A549 (cell line): ENCODE data around the gene RALGPS2. TPM values are rescaled to one million over a fixed set of nuclear protein-coding genes. Genes with fewer than 3 reads are reported as not detected.

Experiments used
- ATAC-seq, 2 experiments: fragments of 200-7000 bp in 1 of 2; fragments of >200 bp in 1 of 2; cut with Nextera tagmentation in 1 of 2; cut with Tn5 transposase in 1 of 2; 3 replicates each; pipeline versions ENCODE4 v1.8.0 to v1.9.1; 2018 to 2020; ENCODE audit warnings: mild to moderate bottlenecking in 1 of 2, moderate library complexity in 1 of 2
- CTCF ChIA-PET: fragments of 300-600 bp; sonication (Branson Sonifier 250); formaldehyde crosslinking; extraction: SDS; loops from one replicate; lab custom pipeline; 2021; ENCODE audit warnings: antibody characterized with exemption, inconsistent platforms; lab: Yijun Ruan, JAX
- POLR2A ChIA-PET: fragments of 350-600 bp; formaldehyde crosslinking; extraction: SDS; loops from one replicate; lab custom pipeline; 2021; ENCODE audit warnings: antibody characterized with exemption, inconsistent platforms; lab: Yijun Ruan, JAX
- DNase-seq, 2 experiments: peaks; one replicate each; pipeline versions ENCODE4 v3.0.0 to v3.0.0-alpha.2; 2011 to 2016; ENCODE audit warnings: low read depth in 1 of 2, low spot score in 1 of 2
- FAIRE-seq: peaks from 2 replicates; lab custom pipeline; 2011; peaks lifted over from hg19 to GRCh38; lab: Jason Lieb, UNC
- H3K27ac ChIP-seq, 2 experiments: fragments of >200 bp; sonication (Bioruptor Twin); formaldehyde crosslinking; 3 replicates each; pipeline ENCODE4 v1.5.1; 2016 to 2017
- H3K4me1 ChIP-seq: fragments of >200 bp; sonication (Bioruptor Twin); formaldehyde crosslinking; 3 replicates; pipeline ENCODE4 v1.6.1; 2016
- H3K4me2 ChIP-seq: fragments of >200 bp; sonication (Bioruptor Twin); formaldehyde crosslinking; 3 replicates; pipeline ENCODE4 v1.6.1; 2016
- H3K4me3 ChIP-seq: fragments of >200 bp; sonication (Bioruptor Twin); formaldehyde crosslinking; 3 replicates; pipeline ENCODE4 v1.5.1; 2016
- H3K9me3 ChIP-seq: fragments of >200 bp; sonication (Bioruptor Twin); formaldehyde crosslinking; 3 replicates; pipeline ENCODE4 v1.6.1; 2016
- ATOH8 ChIP-seq: fragments of 250-450 bp; sonication (Bioruptor Pico); IDR thresholded peaks from 2 replicates; pipeline ENCODE4 v1.5.0; 2020; ENCODE audit warnings: low read depth, mild to moderate bottlenecking, moderate library complexity
- CBX2 ChIP-seq: fragments of 200-600 bp; sonication (generic); IDR thresholded peaks from 2 replicates; pipeline ENCODE4 v1.6.1; 2016; ENCODE audit warnings: low read depth, mild to moderate bottlenecking, borderline replicate concordance
- E2F6 ChIP-seq: IDR thresholded peaks from 2 replicates; pipeline ENCODE4 v1.6.1; 2012; ENCODE audit warnings: low read depth, borderline replicate concordance
- ELK1 ChIP-seq: fragments of 150-350 bp; IDR thresholded peaks from 2 replicates; pipeline ENCODE4 v1.6.1; 2014; ENCODE audit warnings: low read depth, mild to moderate bottlenecking, low read length
- EP300 ChIP-seq, 2 experiments: fragments of >200 bp; sonication (Bioruptor Twin); formaldehyde crosslinking; IDR thresholded peaks; 2 replicates in 1 of 2; 3 replicates in 1 of 2; pipeline ENCODE4 v1.6.1; 2016 to 2017
- FOSB ChIP-seq: fragments of 250-450 bp; sonication (Bioruptor Pico); IDR thresholded peaks from 2 replicates; pipeline ENCODE4 v1.5.0; 2020; ENCODE audit warnings: mild to moderate bottlenecking, moderate library complexity
- HES2 ChIP-seq: fragments of >200 bp; sonication (Bioruptor Twin); formaldehyde crosslinking; IDR thresholded peaks from 2 replicates; pipeline ENCODE4 v1.6.1; 2016
- HEYL ChIP-seq: fragments of 250-450 bp; sonication (Bioruptor Pico); IDR thresholded peaks from 2 replicates; pipeline ENCODE4 v1.8.0; 2021; ENCODE audit warnings: mild to moderate bottlenecking, moderate library complexity
- HOXA7 ChIP-seq: fragments of 250-450 bp; sonication (Bioruptor Pico); IDR thresholded peaks from 2 replicates; pipeline ENCODE4 v1.5.0; 2020; ENCODE audit warnings: mild to moderate bottlenecking, moderate library complexity
- HOXB13 ChIP-seq: fragments of 250-450 bp; sonication (Bioruptor Pico); IDR thresholded peaks from 2 replicates; pipeline ENCODE4 v1.5.0; 2020; ENCODE audit warnings: low read depth, mild to moderate bottlenecking, moderate library complexity
- JUNB ChIP-seq: fragments of >200 bp; sonication (Bioruptor Twin); formaldehyde crosslinking; IDR thresholded peaks from 2 replicates; pipeline ENCODE4 v1.6.1; 2016
- KDM5A ChIP-seq: fragments of 200-600 bp; sonication (generic); IDR thresholded peaks from 2 replicates; pipeline ENCODE4 v1.6.1; 2016; ENCODE audit warnings: antibody characterized with exemption, mild to moderate bottlenecking
- MYC ChIP-seq: IDR thresholded peaks from 2 replicates; pipeline ENCODE4 v1.6.1; 2012; ENCODE audit warnings: mild to moderate bottlenecking, inconsistent platforms, low read length, improper control_type of control experiment, borderline replicate concordance
- PBX3 ChIP-seq: IDR thresholded peaks from 2 replicates; pipeline ENCODE4 v1.6.1; 2012
- PHF8 ChIP-seq: fragments of 200-600 bp; sonication (generic); IDR thresholded peaks from 2 replicates; pipeline ENCODE4 v1.6.1; 2016; ENCODE audit warnings: low read depth, mild to moderate bottlenecking, antibody characterized with exemption, moderate library complexity, borderline replicate concordance
- RCOR1 ChIP-seq: fragments of 150-350 bp; IDR thresholded peaks from 2 replicates; pipeline ENCODE4 v1.6.1; 2014; ENCODE audit warnings: antibody characterized with exemption, low read length, low read depth
- TFCP2L1 ChIP-seq: fragments of 250-450 bp; sonication (Bioruptor Pico); IDR thresholded peaks from 2 replicates; pipeline ENCODE4 v1.5.0; 2021; ENCODE audit warnings: mild to moderate bottlenecking
- ZC3H11A ChIP-seq: fragments of 450-650 bp; IDR thresholded peaks from 2 replicates; pipeline ENCODE4 v1.6.1; 2014; ENCODE audit warnings: antibody characterized with exemption, mild to moderate bottlenecking
- WGBS: methylation state at CpG from one replicate; pipeline ENCODE4 v1.1.6; 2017; ENCODE audit errors: missing lambda C conversion rate; 5-methylcytosine and 5-hydroxymethylcytosine counted together
- polyA plus RNA-seq, 4 experiments: library from polyadenylated mRNA; depleted of rRNA in 3 of 4; stranded (reverse); fragments of >200 nt; fragmentation: RNase III in 1 of 4; extraction: RNeasy Plus Mini Kit Qiagen cat#74134 plus additional on column Dnase treatment in 1 of 4; gene quantifications; 2 replicates in 3 of 4; 3 replicates in 1 of 4; pipeline ENCODE4 v1.2.3, GENCODE V29; 2011 to 2017

Gene RALGPS2
- polyA plus RNA-seq, 2 of the 4 experiments (the other 2 are of a cell fraction) = 11.8 to 18.6 TPM

GRCh38 chr1:178844436-178844835, 119.4 kb downstream of the RALGPS2 start:
- no peak for ATAC-seq
- CTCF ChIA-PET = no interaction called here

GRCh38 chr1:178846306-178846705, 121.3 kb downstream of the RALGPS2 start:
- ChIA-PET CTCF (interaction anchor here (1.3 kb wide), 1 partner anchor 157 kb away, joined by 5 read pairs; no protein-coding TSS in a partner anchor), POLR2A (no interaction called here)
- Histone ChIP-seq H3K4me3 (no peak overlapping the region), H3K27ac (no peak overlapping the region), H3K4me2 (no peak overlapping the region), H3K4me1 (peaks cover 13% of the 10 kb centered on the region), H3K9me3 (no peaks in the 10 kb centered on the region)
- no peak for ATAC-seq
- no peak for TF ChIP-seq ATOH8 (CRISPR knock-in tag)
- no peak for TF ChIP-seq EP300 (IDR thresholded peaks at IDR 0.05)
- TF ChIP-seq CBX2 = no peak
- no peak for TF ChIP-seq PHF8
- no peak for TF ChIP-seq ZC3H11A
- no peak for TF ChIP-seq HOXA7 (CRISPR knock-in tag)
- TF ChIP-seq RCOR1 = no peak
- no peak for TF ChIP-seq TFCP2L1 (CRISPR knock-in tag)
- no peak for TF ChIP-seq E2F6
- TF ChIP-seq PBX3 = no peak
- TF ChIP-seq HES2 = no peak
- no peak for TF ChIP-seq KDM5A
- TF ChIP-seq ELK1 = no peak
- DNase-seq = no peak
- FAIRE-seq = no peak

More at GRCh38 chr1:178844436-178844835, 119.4 kb downstream of the RALGPS2 start:
- TF ChIP-seq HOXB13 (CRISPR knock-in tag) = no peak
- TF ChIP-seq HEYL (CRISPR knock-in tag) = no peak
- no peak for TF ChIP-seq FOSB (CRISPR knock-in tag)
- TF ChIP-seq ELK1 = no peak
- TF ChIP-seq JUNB = no peak
- no peak for TF ChIP-seq MYC
- TF ChIP-seq, all 56 proteins: peak for 0
- 83% methylated on average over 3 of the region's 3 CpGs for WGBS
- H3K4me2 ChIP-seq = no peak overlapping the region
- POLR2A ChIA-PET = no interaction called here
- no peak overlapping the region for H3K4me3 ChIP-seq
- DNase-seq = no peak
- no peak for FAIRE-seq
- H3K27ac ChIP-seq = no peak overlapping the region
- no peaks in the 10 kb centered on the region for H3K9me3 ChIP-seq
- H3K4me1 ChIP-seq = peaks cover 13% of the 10 kb centered on the region
